ENCODE results near the gene MYO3B. TPM values are rescaled to one million over a fixed set of nuclear protein-coding genes. Genes with fewer than 3 reads are reported as not detected.

MYO3B gene
- total RNA-seq, 1 experiment from 2014 or later, result 0.09 TPM

DNA sequence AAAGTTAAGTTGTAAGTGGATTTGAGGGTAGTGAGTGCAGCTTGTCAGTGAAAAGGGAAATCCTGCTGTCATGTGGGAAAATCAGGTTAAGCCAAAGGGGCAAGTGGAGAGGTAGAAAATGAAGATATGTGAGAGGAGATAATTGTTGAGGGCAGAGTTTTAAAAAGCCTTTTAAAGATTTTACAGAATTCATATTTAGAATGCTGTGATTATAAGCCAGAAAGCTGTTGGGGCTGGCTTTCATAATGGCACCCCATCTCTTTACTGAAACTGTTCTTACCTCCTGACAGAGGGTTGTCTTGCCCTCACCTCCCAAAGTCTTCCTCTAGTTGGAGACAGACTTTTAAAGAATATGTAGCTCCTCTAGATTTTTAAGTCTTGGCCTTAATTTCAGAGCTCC is 86.9 kb downstream of the MYO3B start:
- CTCF ChIA-PET, result interaction anchor here (0.5 kb wide), 1 partner anchor 29 kb away, joined by 13 read pairs; no protein-coding TSS in a partner anchor
- POLR2A ChIA-PET, result no interaction called here
- TF ChIP-seq, protein P1, sequence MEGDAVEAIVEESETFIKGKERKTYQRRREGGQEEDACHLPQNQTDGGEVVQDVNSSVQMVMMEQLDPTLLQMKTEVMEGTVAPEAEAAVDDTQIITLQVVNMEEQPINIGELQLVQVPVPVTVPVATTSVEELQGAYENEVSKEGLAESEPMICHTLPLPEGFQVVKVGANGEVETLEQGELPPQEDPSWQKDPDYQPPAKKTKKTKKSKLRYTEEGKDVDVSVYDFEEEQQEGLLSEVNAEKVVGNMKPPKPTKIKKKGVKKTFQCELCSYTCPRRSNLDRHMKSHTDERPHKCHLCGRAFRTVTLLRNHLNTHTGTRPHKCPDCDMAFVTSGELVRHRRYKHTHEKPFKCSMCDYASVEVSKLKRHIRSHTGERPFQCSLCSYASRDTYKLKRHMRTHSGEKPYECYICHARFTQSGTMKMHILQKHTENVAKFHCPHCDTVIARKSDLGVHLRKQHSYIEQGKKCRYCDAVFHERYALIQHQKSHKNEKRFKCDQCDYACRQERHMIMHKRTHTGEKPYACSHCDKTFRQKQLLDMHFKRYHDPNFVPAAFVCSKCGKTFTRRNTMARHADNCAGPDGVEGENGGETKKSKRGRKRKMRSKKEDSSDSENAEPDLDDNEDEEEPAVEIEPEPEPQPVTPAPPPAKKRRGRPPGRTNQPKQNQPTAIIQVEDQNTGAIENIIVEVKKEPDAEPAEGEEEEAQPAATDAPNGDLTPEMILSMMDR (IDR thresholded peaks at IDR 0.05; ENCODE audit: insufficient read depth in 1 of 2, low read depth in 1 of 2, low read length in 1 of 2, severe bottlenecking in 1 of 2, unreplicated experiment in 1 of 2), result no peak
- H3K27ac Mint-ChIP-seq (ENCODE audit: unreplicated experiment), result no peak overlapping the region
- BruUV-seq (replicated peaks), result no TSS peak
- intact Hi-C loops (cut with micrococcal nuclease; ENCODE audit: unreplicated experiment), result no loop called here
- H3K27me3 Mint-ChIP-seq (ENCODE audit: insufficient read depth, unreplicated experiment), result no peaks in the 10 kb centered on the region
- H3K9me3 Mint-ChIP-seq (ENCODE audit: unreplicated experiment), result peaks cover 34% of the 10 kb centered on the region
- Histone ChIP-seq H3K36me3 (ENCODE audit: control insufficient read depth, insufficient read depth, low read length) (no peaks in the 10 kb centered on the region), H3K9me3 (peaks cover 6% of the 10 kb centered on the region; the same call in 1 of the 2 replicates), H3K27me3 (replicated peaks; ENCODE audit: control insufficient read depth, insufficient read depth, low read length) (no peaks in the 10 kb centered on the region), H3K4me1 (peaks cover 20% of the 10 kb centered on the region), H3K4me3 (ENCODE audit: low read depth, low read length) (no peak overlapping the region)
- H3K4me3 Mint-ChIP-seq (ENCODE audit: unreplicated experiment), result no peak overlapping the region
- peaks cover 36% of the 10 kb centered on the region for H3K4me1 Mint-ChIP-seq (ENCODE audit: low read depth, unreplicated experiment)
- H3K36me3 Mint-ChIP-seq (ENCODE audit: insufficient read depth, unreplicated experiment), result no peaks in the 10 kb centered on the region
- no peak for DNase-seq

DNA sequence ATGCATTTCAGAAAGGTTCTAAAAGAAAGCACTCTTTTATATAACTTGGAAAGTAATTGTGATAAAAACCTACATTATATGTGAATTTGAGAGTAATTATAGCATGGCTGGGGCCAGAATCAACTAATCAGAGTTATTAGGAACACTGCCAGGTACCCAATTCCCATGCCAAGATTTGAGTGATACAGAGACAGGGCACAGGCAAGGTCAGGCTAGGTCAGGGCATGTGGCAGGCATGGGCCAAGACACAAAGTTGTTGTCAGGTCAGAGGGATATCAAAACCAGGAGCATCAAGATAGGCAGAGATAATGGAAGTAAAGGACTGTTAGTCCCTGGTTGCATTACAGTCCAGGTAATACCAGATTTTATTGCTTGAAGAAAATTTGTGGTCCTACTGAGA is 87.4 kb downstream of the MYO3B start:
- H3K36me3 ChIP-seq (ENCODE audit: control insufficient read depth, insufficient read depth, low read length), result no peaks in the 10 kb centered on the region
- no peaks in the 10 kb centered on the region for H3K27me3 ChIP-seq (replicated peaks; ENCODE audit: control insufficient read depth, insufficient read depth, low read length)
- no peak overlapping the region for H3K4me3 Mint-ChIP-seq (ENCODE audit: unreplicated experiment)
- no peak for DNase-seq
- H3K4me1 Mint-ChIP-seq (ENCODE audit: low read depth, unreplicated experiment), result peaks cover 36% of the 10 kb centered on the region
- TF ChIP-seq, protein P1 (IDR thresholded peaks at IDR 0.05; ENCODE audit: insufficient read depth in 1 of 2, low read depth in 1 of 2, low read length in 1 of 2, severe bottlenecking in 1 of 2, unreplicated experiment in 1 of 2), result no peak
- no TSS peak for BruUV-seq (replicated peaks)
- H3K4me3 ChIP-seq (ENCODE audit: low read depth, low read length), result no peak overlapping the region
- H3K27ac Mint-ChIP-seq (ENCODE audit: unreplicated experiment), result no peak overlapping the region
- POLR2A ChIA-PET, result no interaction called here
- H3K27me3 Mint-ChIP-seq (ENCODE audit: insufficient read depth, unreplicated experiment), result no peaks in the 10 kb centered on the region
- H3K36me3 Mint-ChIP-seq (ENCODE audit: insufficient read depth, unreplicated experiment), result no peaks in the 10 kb centered on the region
- H3K9me3 ChIP-seq, result peaks cover 6% of the 10 kb centered on the region; the same call in 1 of the 2 replicates
- intact Hi-C loops (cut with micrococcal nuclease; ENCODE audit: unreplicated experiment), result no loop called here
- H3K4me1 ChIP-seq, result peaks cover 20% of the 10 kb centered on the region
- CTCF ChIA-PET, result no interaction called here
- peaks cover 29% of the 10 kb centered on the region for H3K9me3 Mint-ChIP-seq (ENCODE audit: unreplicated experiment)

DNA sequence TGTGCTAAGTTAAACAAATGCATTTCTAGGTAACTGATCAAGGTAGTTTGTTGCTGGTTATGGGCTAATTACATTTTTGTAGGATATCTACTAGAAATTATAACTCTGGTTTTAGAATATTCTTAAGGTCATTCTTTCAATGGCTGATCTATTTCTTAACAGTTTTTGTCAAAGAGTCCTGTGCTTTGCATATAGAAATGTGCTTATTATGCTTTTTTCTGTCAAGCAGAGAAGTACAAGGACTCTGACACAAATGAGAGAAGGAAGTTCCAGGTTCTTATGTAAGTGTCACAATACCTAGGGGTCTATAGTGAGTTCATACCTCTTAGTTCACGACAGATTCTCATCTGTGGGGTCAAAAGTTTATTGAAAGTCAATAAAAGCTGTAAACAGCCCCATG is 88.4 kb downstream of the MYO3B start:
- Mint-ChIP-seq H3K27me3 (ENCODE audit: insufficient read depth, unreplicated experiment) (no peaks in the 10 kb centered on the region), H3K36me3 (ENCODE audit: insufficient read depth, unreplicated experiment) (no peaks in the 10 kb centered on the region), H3K27ac (ENCODE audit: unreplicated experiment) (no peak overlapping the region), H3K9me3 (ENCODE audit: unreplicated experiment) (peaks cover 19% of the 10 kb centered on the region), H3K4me3 (ENCODE audit: unreplicated experiment) (no peak overlapping the region), H3K4me1 (ENCODE audit: low read depth, unreplicated experiment) (peaks cover 35% of the 10 kb centered on the region)
- no peaks in the 10 kb centered on the region for H3K36me3 ChIP-seq (ENCODE audit: control insufficient read depth, insufficient read depth, low read length)
- no peaks in the 10 kb centered on the region for H3K27me3 ChIP-seq (replicated peaks; ENCODE audit: control insufficient read depth, insufficient read depth, low read length)
- DNase-seq, result no peak
- H3K4me3 ChIP-seq (ENCODE audit: low read depth, low read length), result no peak overlapping the region
- peaks cover 6% of the 10 kb centered on the region; the same call in 1 of the 2 replicates for H3K9me3 ChIP-seq
- peaks cover 20% of the 10 kb centered on the region for H3K4me1 ChIP-seq
- ChIA-PET CTCF (interaction anchor here (0.5 kb wide), 1 partner anchor 263 kb away, joined by 8 read pairs; no protein-coding TSS in a partner anchor), POLR2A (no interaction called here)
- intact Hi-C loops (cut with micrococcal nuclease; ENCODE audit: unreplicated experiment), result no loop called here
- TF ChIP-seq, protein P1 (IDR thresholded peaks at IDR 0.05; ENCODE audit: insufficient read depth in 1 of 2, low read depth in 1 of 2, low read length in 1 of 2, severe bottlenecking in 1 of 2, unreplicated experiment in 1 of 2), result no peak
- BruUV-seq (replicated peaks), result no TSS peak

Measured in Caco-2 (cell line).